ENCODE measurements around the gene IFNA4. TPM values are rescaled to one million over a fixed set of nuclear protein-coding genes. Genes with fewer than 3 reads are reported as not detected.

IFNA4 gene
- total and polyA plus RNA-seq, 9 of the 15 experiments (the other 6 are each of a cell fraction or from before 2014, with no cell fraction given), result not detected

DNA sequence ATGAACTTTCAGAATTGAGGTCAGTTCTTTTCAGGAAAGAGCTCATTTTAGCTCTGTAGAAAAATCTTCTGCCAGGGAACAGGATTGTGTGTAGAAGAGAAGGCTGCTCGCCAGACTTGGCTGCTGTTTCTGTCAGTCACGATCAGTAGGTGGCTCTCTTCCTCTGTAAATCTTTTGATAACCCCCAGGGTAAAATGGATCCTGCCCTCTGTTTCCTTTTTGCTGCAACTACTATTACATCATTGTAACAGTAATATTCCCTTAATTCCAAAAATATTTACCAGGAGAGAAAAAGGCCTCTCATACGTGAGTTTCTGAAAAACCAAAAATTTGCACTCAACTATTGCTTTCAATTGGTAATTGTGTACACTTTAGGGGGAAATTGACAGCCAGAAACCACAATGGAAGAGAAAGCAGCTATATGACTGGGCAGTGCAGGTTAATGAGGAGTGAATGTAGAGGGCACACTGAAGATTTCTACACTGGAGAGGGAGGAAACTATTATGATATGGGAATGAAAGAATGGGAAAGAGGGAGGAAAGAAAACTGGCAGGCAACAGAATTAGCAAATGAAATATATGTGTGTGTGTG lies 33.3 kb downstream of the IFNA4 start:
- in situ Hi-C loops (cut with MboI), result no loop called here
- ATAC-seq (no peak), DNase-seq (ENCODE audit: extremely low read depth in 1 of 4, low spot score in 3 of 4) (no peak), FAIRE-seq (no peak)
- no peak overlapping the region for H3K9ac ChIP-seq (ENCODE audit: insufficient read depth in 1 of 2, low read depth in 2 of 2, low read length in 2 of 2)
- CTCF ChIA-PET (ENCODE audit: low intra/inter-chr PET ratio), result no interaction called here
- POLR2A ChIA-PET, result no interaction called here
- no peak overlapping the region for H2AFZ ChIP-seq (ENCODE audit: low read depth, low read length)
- BruUV-seq (replicated peaks), result no TSS peak
- H3K27ac ChIP-seq (ENCODE audit: extremely low read depth, low read depth, low read length), result no peak overlapping the region
- H3K9me1 ChIP-seq (ENCODE audit: control insufficient read depth, insufficient read depth, low read length), result no peaks in the 10 kb centered on the region
- H3K79me2 ChIP-seq (ENCODE audit: control insufficient read depth, insufficient read depth, low read length), result no peaks in the 10 kb centered on the region
- no peaks in the 10 kb centered on the region for H3K9me3 ChIP-seq (replicated peaks; ENCODE audit: control insufficient read depth, insufficient read depth, low read depth, low read length)
- WGBS (ENCODE audit: insufficient coverage, low coverage, missing lambda C conversion rate), result no CpG with 5 or more reads among the region's 3 CpGs
- no peaks in the 10 kb centered on the region for H3K4me1 ChIP-seq (replicated peaks in 1 of 2; ENCODE audit: control insufficient read depth in 2 of 2, insufficient read depth in 2 of 2, low read length in 2 of 2)
- H3K4me2 ChIP-seq (ENCODE audit: insufficient read depth, low read length), result no peak overlapping the region
- no peaks in the 10 kb centered on the region for H4K20me1 ChIP-seq (replicated peaks; ENCODE audit: control insufficient read depth, insufficient read depth, low read length)
- H3K36me3 ChIP-seq (ENCODE audit: control insufficient read depth, insufficient read depth, low read length), result no peaks in the 10 kb centered on the region
- no peak for TF ChIP-seq ADNP (tag; IDR thresholded peaks at IDR 0.05)
- TF ChIP-seq, protein P1, sequence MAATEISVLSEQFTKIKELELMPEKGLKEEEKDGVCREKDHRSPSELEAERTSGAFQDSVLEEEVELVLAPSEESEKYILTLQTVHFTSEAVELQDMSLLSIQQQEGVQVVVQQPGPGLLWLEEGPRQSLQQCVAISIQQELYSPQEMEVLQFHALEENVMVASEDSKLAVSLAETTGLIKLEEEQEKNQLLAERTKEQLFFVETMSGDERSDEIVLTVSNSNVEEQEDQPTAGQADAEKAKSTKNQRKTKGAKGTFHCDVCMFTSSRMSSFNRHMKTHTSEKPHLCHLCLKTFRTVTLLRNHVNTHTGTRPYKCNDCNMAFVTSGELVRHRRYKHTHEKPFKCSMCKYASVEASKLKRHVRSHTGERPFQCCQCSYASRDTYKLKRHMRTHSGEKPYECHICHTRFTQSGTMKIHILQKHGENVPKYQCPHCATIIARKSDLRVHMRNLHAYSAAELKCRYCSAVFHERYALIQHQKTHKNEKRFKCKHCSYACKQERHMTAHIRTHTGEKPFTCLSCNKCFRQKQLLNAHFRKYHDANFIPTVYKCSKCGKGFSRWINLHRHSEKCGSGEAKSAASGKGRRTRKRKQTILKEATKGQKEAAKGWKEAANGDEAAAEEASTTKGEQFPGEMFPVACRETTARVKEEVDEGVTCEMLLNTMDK (IDR thresholded peaks at IDR 0.05; ENCODE audit: borderline replicate concordance, insufficient read depth, low read depth, low read length, poor library complexity, severe bottlenecking), result no peak
- no peak for TF ChIP-seq ZNF41 (CRISPR knock-in tag; conservative IDR thresholded peaks at IDR 0.05)
- TF ChIP-seq HNRNPLL (IDR thresholded peaks at IDR 0.05; ENCODE audit: low read depth, low read length, poor library complexity, severe bottlenecking), result no peak
- TF ChIP-seq CBX1 (IDR thresholded peaks at IDR 0.05; ENCODE audit: low read depth), result no peak
- TF ChIP-seq SP1 (CRISPR knock-in tag; IDR thresholded peaks at IDR 0.05), result no peak
- TF ChIP-seq, protein P2, sequence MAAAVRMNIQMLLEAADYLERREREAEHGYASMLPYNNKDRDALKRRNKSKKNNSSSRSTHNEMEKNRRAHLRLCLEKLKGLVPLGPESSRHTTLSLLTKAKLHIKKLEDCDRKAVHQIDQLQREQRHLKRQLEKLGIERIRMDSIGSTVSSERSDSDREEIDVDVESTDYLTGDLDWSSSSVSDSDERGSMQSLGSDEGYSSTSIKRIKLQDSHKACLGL (CRISPR knock-in tag; IDR thresholded peaks at IDR 0.05; ENCODE audit: borderline replicate concordance, poor library complexity, severe bottlenecking), result no peak
- TF ChIP-seq ZNF717 (CRISPR knock-in tag; IDR thresholded peaks at IDR 0.05), result no peak
- TF ChIP-seq, protein P3, sequence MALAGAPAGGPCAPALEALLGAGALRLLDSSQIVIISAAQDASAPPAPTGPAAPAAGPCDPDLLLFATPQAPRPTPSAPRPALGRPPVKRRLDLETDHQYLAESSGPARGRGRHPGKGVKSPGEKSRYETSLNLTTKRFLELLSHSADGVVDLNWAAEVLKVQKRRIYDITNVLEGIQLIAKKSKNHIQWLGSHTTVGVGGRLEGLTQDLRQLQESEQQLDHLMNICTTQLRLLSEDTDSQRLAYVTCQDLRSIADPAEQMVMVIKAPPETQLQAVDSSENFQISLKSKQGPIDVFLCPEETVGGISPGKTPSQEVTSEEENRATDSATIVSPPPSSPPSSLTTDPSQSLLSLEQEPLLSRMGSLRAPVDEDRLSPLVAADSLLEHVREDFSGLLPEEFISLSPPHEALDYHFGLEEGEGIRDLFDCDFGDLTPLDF (CRISPR knock-in tag; IDR thresholded peaks at IDR 0.05), result no peak
- TF ChIP-seq, protein P4, sequence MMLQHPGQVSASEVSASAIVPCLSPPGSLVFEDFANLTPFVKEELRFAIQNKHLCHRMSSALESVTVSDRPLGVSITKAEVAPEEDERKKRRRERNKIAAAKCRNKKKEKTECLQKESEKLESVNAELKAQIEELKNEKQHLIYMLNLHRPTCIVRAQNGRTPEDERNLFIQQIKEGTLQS (IDR thresholded peaks at IDR 0.05), result no peak
- TF ChIP-seq, protein P4 (CRISPR knock-in tag; conservative IDR thresholded peaks at IDR 0.05), result no peak
- TF ChIP-seq ARNT (IDR thresholded peaks at IDR 0.05), result no peak
- TF ChIP-seq CBFA2T3 (IDR thresholded peaks at IDR 0.05), result no peak
- intact Hi-C loops (cut with micrococcal nuclease), result no loop called here
- H3K27me3 ChIP-seq (ENCODE audit: control insufficient read depth in 2 of 2, insufficient read depth in 2 of 2, low read length in 2 of 2), result no peaks in the 10 kb centered on the region
- no peak overlapping the region for H3K4me3 ChIP-seq

Measured in K562 (cell line).